Endothelial cell of umbilical vein (primary cell): ENCODE results near the gene TTLL10. TPM values are rescaled to one million over a fixed set of nuclear protein-coding genes. Genes with fewer than 3 reads are reported as not detected.

ENCODE experiments used
- BruUV-seq: library from RNA; stranded (reverse); fragments of 400-500 nt; replicated peaks from 2 replicates; lab custom pipeline; 2021; lab: Mats Ljungman, UMichigan
- CTCF ChIA-PET: fragments of 300-600, 350-600 bp; sonication (Branson Sonifier 250); formaldehyde crosslinking; loops from one replicate; lab custom pipeline; 2021; ENCODE audit warnings: antibody characterized with exemption, inconsistent platforms; lab: Charles Lee
- POLR2A ChIA-PET: fragments of 300-600, 350-600 bp; sonication (Branson Sonifier 250); formaldehyde crosslinking; loops from one replicate; lab custom pipeline; 2021; ENCODE audit warnings: antibody characterized with exemption, inconsistent platforms; lab: Charles Lee
- DNase-seq: peaks from one replicate; pipeline ENCODE4 v3.0.0-alpha.2; 2011; ENCODE audit warnings: low read depth, low spot score
- FAIRE-seq: peaks from 2 replicates; lab custom pipeline; 2011; peaks lifted over from hg19 to GRCh38; lab: Jason Lieb, UNC
- H2AFZ ChIP-seq: 2 replicates; pipeline ENCODE4 v1.6.0; 2012; ENCODE audit warnings: low read depth, low read length, control low read depth, inconsistent platforms
- H3K27ac ChIP-seq: 2 replicates; pipeline ENCODE4 v1.5.1; 2011; ENCODE audit warnings: low read depth, mild to moderate bottlenecking, control low read depth, low read length, moderate library complexity; ENCODE audit not compliant: insufficient read depth
- H3K27me3 ChIP-seq, 2 experiments: 2 replicates each; pipeline versions ENCODE4 v1.6.0 to v1.6.1; 2011; ENCODE audit warnings: low read length in 2 of 2, mixed read lengths in 1 of 2; ENCODE audit not compliant: control insufficient read depth in 2 of 2, insufficient read depth in 2 of 2
- H3K36me3 ChIP-seq, 2 experiments: 2 replicates in 1 of 2; 3 replicates in 1 of 2; pipeline ENCODE4 v1.5.1; 2011; ENCODE audit warnings: low read length in 2 of 2, mild to moderate bottlenecking in 1 of 2, moderate library complexity in 1 of 2; ENCODE audit not compliant: control insufficient read depth in 2 of 2, insufficient read depth in 2 of 2; ENCODE audit errors: extremely low read depth in 1 of 2
- H3K4me1 ChIP-seq: 3 replicates; pipeline ENCODE4 v1.5.1; 2011; ENCODE audit warnings: mild to moderate bottlenecking, low read length; ENCODE audit not compliant: control insufficient read depth, insufficient read depth; ENCODE audit errors: extremely low read depth
- H3K4me2 ChIP-seq: 2 replicates; pipeline ENCODE4 v1.6.1; 2011; ENCODE audit warnings: low read length, control low read depth, mixed read lengths; ENCODE audit not compliant: insufficient read depth
- H3K4me3 ChIP-seq, 3 experiments: fragments of 200-600 bp in 1 of 3; sonication (generic), shearing (Covaris generic) in 1 of 3; replicated peaks in 1 of 3; 2 replicates each; pipeline ENCODE4 v1.5.1; 2011 to 2016; ENCODE audit warnings: control low read depth in 3 of 3, low read length in 3 of 3, mild to moderate bottlenecking in 2 of 3, inconsistent platforms in 1 of 3, low read depth in 1 of 3, moderate library complexity in 1 of 3; ENCODE audit not compliant: insufficient read depth in 1 of 3
- H3K79me2 ChIP-seq: 2 replicates; pipeline ENCODE4 v1.6.0; 2012; ENCODE audit warnings: low read length, inconsistent platforms; ENCODE audit not compliant: control insufficient read depth, insufficient read depth
- H3K9ac ChIP-seq: replicated peaks from 2 replicates; pipeline ENCODE3; 2011; ENCODE audit warnings: low read length, control low read depth; ENCODE audit not compliant: insufficient read depth; ENCODE audit errors: extremely low read depth
- H3K9me1 ChIP-seq: replicated peaks from 3 replicates; pipeline ENCODE4 v1.6.0; 2011; ENCODE audit warnings: mild to moderate bottlenecking, low read length; ENCODE audit not compliant: control insufficient read depth, insufficient read depth; ENCODE audit errors: extremely low read depth
- H3K9me3 ChIP-seq: replicated peaks from 2 replicates; pipeline ENCODE4 v1.5.1; 2012; ENCODE audit warnings: low read length, inconsistent platforms; ENCODE audit not compliant: control insufficient read depth, insufficient read depth
- H4K20me1 ChIP-seq: replicated peaks from 2 replicates; pipeline ENCODE3; 2011; ENCODE audit warnings: mild to moderate bottlenecking, low read length; ENCODE audit not compliant: control insufficient read depth, insufficient read depth; ENCODE audit errors: extremely low read depth
- CTCF ChIP-seq, 2 donors: IDR thresholded peaks; 1 replicate in 1 of 2; 2 replicates in 1 of 2; pipeline ENCODE4 v1.5.1; 2011; ENCODE audit warnings: low read length in 2 of 2, mild to moderate bottlenecking in 2 of 2, moderate library complexity in 2 of 2, control low read depth in 1 of 2, inconsistent platforms in 1 of 2, low read depth in 1 of 2; ENCODE audit not compliant: insufficient read depth in 1 of 2; ENCODE audit errors: extremely low read depth in 1 of 2
- EZH2 ChIP-seq: IDR thresholded peaks from 2 replicates; pipeline ENCODE4 v1.6.1; 2012; ENCODE audit warnings: borderline replicate concordance, low read depth, mild to moderate bottlenecking, moderate library complexity, low read length, inconsistent platforms; ENCODE audit not compliant: severe bottlenecking
- FOS ChIP-seq: IDR thresholded peaks from 2 replicates; pipeline ENCODE4 v1.6.1; 2011; ENCODE audit warnings: mild to moderate bottlenecking, low read length, moderate library complexity, borderline replicate concordance; ENCODE audit not compliant: insufficient read depth
- GATA2 ChIP-seq: IDR thresholded peaks from 2 replicates; pipeline ENCODE4 v1.7.0; 2011; ENCODE audit warnings: low read depth, mild to moderate bottlenecking, moderate library complexity, mixed read lengths, low read length; ENCODE audit not compliant: insufficient read length, insufficient read depth
- JUN ChIP-seq: IDR thresholded peaks from 2 replicates; pipeline ENCODE4 v1.6.1; 2011; ENCODE audit warnings: borderline replicate concordance, low read depth; ENCODE audit not compliant: insufficient read length, insufficient read depth
- MAX ChIP-seq: IDR thresholded peaks from 2 replicates; pipeline ENCODE4 v1.6.1; 2011; ENCODE audit not compliant: insufficient read depth, insufficient read length
- MYC ChIP-seq: IDR thresholded peaks from one replicate; pipeline ENCODE4 v1.6.1; 2011; ENCODE audit warnings: mild to moderate bottlenecking, low read depth, low read length
- POLR2A ChIP-seq: IDR thresholded peaks from 2 replicates; pipeline ENCODE4 v1.6.1; 2012; ENCODE audit warnings: low read depth, mild to moderate bottlenecking, control low read depth, low read length
- POLR2AphosphoS5 ChIP-seq: IDR thresholded peaks from 2 replicates; pipeline ENCODE4 v1.6.1; 2012; ENCODE audit warnings: low read depth, mild to moderate bottlenecking, control low read depth, low read length, moderate library complexity; ENCODE audit not compliant: insufficient read depth
- dilution Hi-C: fragments of 300-500 bp; cut with MboI; formaldehyde crosslinking; loops from one replicate; pipeline ENCODE4 v1.15.0; 2019; ENCODE audit warnings: low sequenced_read_pairs; ENCODE audit not compliant: extremely low pct_ligation_motif_present
- intact Hi-C: fragments of 100-400 bp; cut with micrococcal nuclease; formaldehyde crosslinking; loops from one replicate; pipeline ENCODE4 v1.10.0; 2022
- polyA plus RNA-seq, 4 experiments: library from polyadenylated mRNA; depleted of rRNA in 3 of 4; stranded (reverse) in 3 of 4; unstranded in 1 of 4; fragments of >200 nt; gene quantifications; 2 replicates each; pipeline versions ENCODE4 v1.2.1 to v1.2.3, GENCODE V29; 2011 to 2012; ENCODE audit warnings: missing spikeins in 1 of 4
- total RNA-seq: library from RNA; stranded (reverse); gene quantifications from 2 replicates; pipeline ENCODE4 v1.2.3, GENCODE V29; 2021

The TTLL10 gene
- total and polyA plus RNA-seq, 2 donors (not counting 3 experiments of a cell fraction or from before 2014, with no cell fraction given): not detected

- ChIA-PET POLR2A (no interaction called here), CTCF (interaction anchor here (1.0 to 1.1 kb wide), 3 partner anchors 18 to 143 kb away, joined by 3 to 5 read pairs (median 3); no protein-coding TSS in a partner anchor)
- no peaks in the 10 kb centered on the region for H3K9me3 ChIP-seq
- dilution Hi-C loops: no loop called here
- H3K36me3 ChIP-seq: no peaks in the 10 kb centered on the region
- no peaks in the 10 kb centered on the region for H3K9me1 ChIP-seq
- no peak for DNase-seq
- no peaks in the 10 kb centered on the region for H4K20me1 ChIP-seq
- H3K4me3 ChIP-seq: no peak overlapping the region
- BruUV-seq: no TSS peak
- no peak overlapping the region for H3K27ac ChIP-seq
- H3K27me3 ChIP-seq: no peaks in the 10 kb centered on the region
- no peak for TF ChIP-seq GATA2
- no peak for TF ChIP-seq EZH2
- TF ChIP-seq FOS: no peak
- no peak for TF ChIP-seq MYC
- no peak for TF ChIP-seq POLR2AphosphoS5
- no peak for TF ChIP-seq JUN
- no peak for TF ChIP-seq POLR2A
- TF ChIP-seq MAX: no peak
- TF ChIP-seq CTCF (IDR thresholded peaks at IDR 0.05; ENCODE audit: extremely low read depth in 1 of 2, insufficient read depth in 1 of 2, low read depth in 1 of 2, low read length in 2 of 2): no peak
- no peaks in the 10 kb centered on the region for H3K4me1 ChIP-seq
- no peaks in the 10 kb centered on the region for H3K79me2 ChIP-seq
- FAIRE-seq: no peak
- no peak overlapping the region for H3K4me2 ChIP-seq
- H3K9ac ChIP-seq: no peak overlapping the region
- intact Hi-C loops: no loop called here
- H2AFZ ChIP-seq: no peak overlapping the region
These were observed 25.1 kb upstream of the TTLL10 start for GRCh38 chr1:1148569-1148968.
